HG03442 (cell line): Measurements from ENCODE around the gene CDH23.

ENCODE experiments used
- ATAC-seq: cut with Tn5 transposase; IDR thresholded peaks from one replicate; pipeline ENCODE4 v1.9.1; 2021; ENCODE audit warnings: mild to moderate bottlenecking, moderate library complexity; ENCODE audit not compliant: unreplicated experiment

Gene CDH23

GRCh38 chr10:71531485-71532446 is 135.0 kb downstream of the CDH23 start:
- no peak for ATAC-seq

DNA sequence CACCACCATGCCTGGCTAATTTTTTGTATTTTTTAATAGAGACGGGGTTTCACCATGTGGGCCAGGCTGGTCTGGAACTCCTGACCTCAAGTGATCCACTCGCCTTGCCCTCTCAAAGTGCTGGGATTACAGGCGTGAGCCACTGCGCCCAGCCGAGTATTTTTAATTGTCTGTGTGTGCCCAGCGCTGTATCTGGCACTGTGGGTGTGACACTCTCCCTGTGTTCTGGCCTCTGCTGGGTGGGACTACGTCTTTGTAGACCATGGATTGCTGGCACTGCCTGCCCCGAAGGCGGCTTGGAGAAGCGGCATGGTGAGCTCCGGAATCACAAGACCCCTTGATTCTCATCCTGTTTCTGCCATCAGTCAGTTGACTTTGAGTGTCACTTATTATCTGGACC is 136.2 kb downstream of the CDH23 start:
- ATAC-seq, result no peak

GRCh38 chr10:71533936-71534335 is 137.2 kb downstream of the CDH23 start:
- ATAC-seq, result no peak

DNA sequence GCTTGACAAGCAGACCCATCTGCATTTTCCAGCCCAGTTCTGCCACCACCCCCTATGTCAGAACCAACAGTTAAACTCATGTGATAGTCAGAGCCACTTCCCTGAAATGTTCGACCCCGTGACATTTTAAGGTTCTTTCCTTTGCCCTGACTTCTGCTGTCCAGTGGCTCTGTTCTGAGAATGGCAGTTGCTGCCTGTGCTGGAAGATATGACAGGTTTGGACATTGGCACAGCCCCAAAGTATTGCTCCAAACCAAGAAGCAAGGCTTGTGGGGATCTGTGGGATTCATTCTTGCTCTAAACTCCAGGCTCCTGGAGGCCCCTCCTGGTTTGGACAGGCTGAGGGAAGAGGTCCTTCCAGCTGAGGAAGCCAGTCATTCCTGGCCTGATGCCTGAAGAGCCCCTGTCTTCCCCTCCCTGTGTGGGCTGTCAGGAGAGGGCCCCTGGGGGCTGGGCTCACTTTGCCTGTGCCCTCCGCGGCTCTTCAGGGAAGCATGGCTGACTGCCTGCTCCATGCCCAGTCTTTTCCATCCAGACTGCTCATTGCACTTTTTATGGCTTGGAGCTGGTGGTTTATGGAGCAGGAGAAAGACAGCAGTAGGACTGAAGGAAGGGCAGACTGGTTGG is 138.0 kb downstream of the CDH23 start:
- no peak for ATAC-seq

- no peak for ATAC-seq
Measured at GRCh38 chr10:71536332-71536731, 139.6 kb downstream of the CDH23 start.

- ATAC-seq, result no peak
Measured at GRCh38 chr10:71537125-71537524, 140.4 kb downstream of the CDH23 start.

DNA sequence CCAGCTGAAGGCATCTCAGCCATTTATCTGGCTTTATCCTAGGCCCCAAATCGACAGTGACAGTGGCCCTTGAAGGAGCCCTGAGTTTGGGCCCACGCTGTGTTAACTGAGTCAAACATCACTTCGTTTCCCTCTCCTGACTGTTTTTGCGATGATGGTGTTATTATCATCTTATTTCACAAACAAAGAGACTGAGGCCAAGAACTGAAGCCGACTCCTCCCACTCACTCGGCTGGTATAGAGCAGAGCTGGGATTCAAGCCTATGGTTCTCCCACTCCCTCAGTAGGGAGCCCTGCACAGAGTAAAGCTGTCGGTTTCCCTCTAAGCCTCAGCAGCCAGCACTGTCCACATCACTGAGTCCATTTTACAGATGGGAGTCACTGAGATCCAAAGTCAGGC is 141.0 kb downstream of the CDH23 start:
- ATAC-seq, result no peak

- no peak for ATAC-seq
Measured at GRCh38 chr10:71538608-71539260, 142.0 kb downstream of the CDH23 start.

DNA sequence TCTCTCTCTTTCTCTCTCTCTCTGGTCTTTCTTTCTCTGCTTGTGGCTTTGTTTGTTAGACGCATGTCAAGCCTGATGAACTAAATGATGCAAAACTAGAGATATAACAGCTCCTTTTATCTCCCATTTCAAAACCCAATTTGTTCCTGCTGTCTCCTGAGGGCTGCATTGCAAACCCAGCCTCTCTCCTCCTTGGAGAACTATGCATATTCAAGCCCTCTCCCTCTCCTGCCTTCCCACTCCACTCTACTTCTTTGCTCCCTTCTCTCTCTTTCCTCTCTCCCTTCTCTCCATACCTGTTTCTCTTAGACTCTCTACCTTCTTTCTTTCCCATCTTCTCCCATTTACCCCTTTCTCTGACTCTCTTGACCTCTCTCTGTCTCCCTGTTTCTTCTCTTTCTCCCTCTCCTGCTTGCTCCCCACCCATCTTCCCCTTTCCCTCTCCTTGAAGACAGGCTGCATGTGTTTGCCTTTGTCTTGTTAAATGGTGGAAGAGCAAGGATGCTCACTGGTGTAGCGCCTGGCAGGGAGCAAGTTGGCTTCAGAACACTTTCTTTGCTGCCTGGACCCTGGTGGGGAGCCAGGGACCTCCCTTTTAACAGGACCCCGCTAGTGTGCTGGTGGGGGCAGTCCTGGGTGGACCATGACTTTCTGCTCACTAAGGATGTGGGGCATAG is 142.9 kb downstream of the CDH23 start:
- no peak for ATAC-seq

GRCh38 chr10:71542478-71542877 is 145.8 kb downstream of the CDH23 start:
- no peak for ATAC-seq

DNA sequence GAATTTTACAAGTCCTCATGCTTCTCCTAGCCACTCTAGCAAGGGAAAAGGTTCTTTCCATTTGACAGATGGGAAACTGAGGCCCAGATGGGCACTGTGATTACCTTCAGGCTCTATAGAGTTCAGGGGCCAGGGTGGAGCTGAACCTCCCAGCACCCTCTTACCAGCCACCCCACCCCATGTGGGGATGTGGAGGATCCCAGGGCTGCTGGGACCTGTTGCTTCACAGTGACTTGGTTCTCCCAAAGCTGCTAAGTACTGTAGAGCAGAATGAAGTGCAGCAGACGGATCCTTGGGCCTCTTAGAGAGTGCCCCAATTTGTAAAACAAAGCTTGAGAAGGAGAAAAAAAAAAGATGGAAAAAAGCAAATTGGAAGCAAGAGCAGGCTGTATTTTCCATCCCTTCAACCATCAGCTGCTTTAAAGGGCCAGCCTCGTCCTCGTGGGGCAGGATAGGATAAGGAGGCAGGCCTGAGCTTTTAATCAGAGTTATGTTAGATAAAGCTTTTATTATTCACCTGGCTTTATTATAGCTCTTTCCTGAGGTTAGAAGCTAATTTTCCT is 147.0 kb downstream of the CDH23 start:
- ATAC-seq, result no peak

DNA sequence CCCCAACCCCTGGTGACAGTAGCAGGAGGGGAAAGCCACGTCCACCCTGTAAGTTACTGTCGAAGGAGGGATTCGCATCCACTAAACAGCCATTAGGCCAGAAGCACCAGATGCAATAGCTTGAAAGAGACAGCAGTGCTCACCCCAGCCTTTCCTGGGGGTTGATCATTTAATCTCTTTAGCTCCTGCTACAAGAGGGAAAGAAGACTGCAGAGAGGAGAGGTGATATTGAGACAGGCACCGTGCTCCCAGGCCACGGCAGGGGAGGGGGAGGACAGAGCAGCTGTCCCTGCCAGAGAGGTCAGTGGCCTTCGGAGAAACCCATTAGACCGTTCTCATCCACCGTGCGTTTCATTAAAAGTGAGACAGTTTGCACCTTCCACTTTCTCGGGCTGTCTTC is 148.3 kb downstream of the CDH23 start:
- no peak for ATAC-seq

GRCh38 chr10:71546220-71546619 is 149.5 kb downstream of the CDH23 start:
- ATAC-seq, result no peak

DNA sequence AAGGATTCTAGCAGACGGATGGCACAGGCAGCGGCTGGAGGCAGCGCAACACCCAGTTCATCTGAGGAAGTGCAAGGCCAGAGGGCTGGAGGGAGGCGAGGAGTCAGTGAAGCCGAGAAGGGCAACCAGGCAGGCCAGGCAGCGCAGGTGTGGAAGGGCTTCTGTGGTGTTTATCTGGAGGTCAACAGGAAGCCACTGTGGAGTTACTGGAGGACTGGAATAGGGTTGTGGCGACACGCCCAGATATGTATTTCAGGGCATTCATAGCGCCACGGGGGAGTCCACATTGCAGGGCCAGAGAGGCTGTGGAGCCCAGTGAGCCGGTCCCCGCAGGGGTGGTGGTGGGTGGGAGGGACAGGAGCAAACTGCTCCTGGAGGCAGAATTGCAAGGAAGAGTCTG is 150.6 kb downstream of the CDH23 start:
- ATAC-seq, result no peak

GRCh38 chr10:71547876-71548846 is 151.4 kb downstream of the CDH23 start:
- no peak for ATAC-seq

- no peak for ATAC-seq
Measured at GRCh38 chr10:71549766-71550533, 153.2 kb downstream of the CDH23 start.

DNA sequence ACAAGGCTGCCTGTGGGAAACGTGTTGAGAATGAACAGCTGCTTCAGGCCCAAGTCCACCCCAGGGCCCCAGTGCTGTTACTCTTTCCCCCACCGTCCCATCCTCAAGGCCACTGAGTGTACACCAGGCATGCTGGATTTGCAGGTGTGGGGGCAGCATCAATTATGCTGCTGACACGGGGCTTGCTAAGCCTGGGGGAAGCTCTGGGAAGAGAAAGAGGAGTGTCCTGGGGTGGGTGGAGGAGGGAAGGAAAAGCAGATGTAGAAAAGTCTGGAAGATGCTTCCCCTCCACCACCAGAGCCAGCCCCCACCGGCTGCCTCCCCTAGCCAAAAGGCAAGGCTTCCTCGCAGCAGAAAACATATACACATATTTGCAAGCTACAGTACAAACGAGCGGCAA is 153.9 kb downstream of the CDH23 start:
- no peak for ATAC-seq

- no peak for ATAC-seq
Measured at GRCh38 chr10:71551970-71552369, 155.2 kb downstream of the CDH23 start.

- ATAC-seq, result no peak
Measured at GRCh38 chr10:71553432-71553831, 156.7 kb downstream of the CDH23 start.
